Spleen (tissue), 11 donors: ENCODE results near the gene KAT8. TPM values are rescaled to one million over a fixed set of nuclear protein-coding genes. Genes with fewer than 3 reads are reported as not detected.
A peak's percentile ranks its signal among the peaks of the same experiment; 100 is the strongest.
"Not testable (repeated sequence)": the region's sequence is repeated elsewhere in the genome, so short reads cannot be mapped to it uniquely, and the experiment has no call there.

Source experiments
- DNase-seq: peaks from one replicate; pipeline ENCODE4 v3.0.0-alpha.2; 2020
- H3K27ac ChIP-seq, 8 donors: fragments of 200-600 bp; sonication (generic) in 7 of 8; 1 replicate in 4 of 8; 2 replicates in 4 of 8; pipeline versions ENCODE4 v1.5.0 to v1.8.0; 2016 to 2021; ENCODE audit warnings: inconsistent platforms in 4 of 8, mild to moderate bottlenecking in 4 of 8, moderate library complexity in 1 of 8
- H3K27me3 ChIP-seq, 7 donors: fragments of 200-600 bp; sonication (generic) in 6 of 7; replicated peaks in 1 of 7; 1 replicate in 4 of 7; 2 replicates in 3 of 7; pipeline versions ENCODE4 v1.5.0 to v1.8.0; 2016 to 2021; ENCODE audit warnings: inconsistent platforms in 3 of 7, mild to moderate bottlenecking in 1 of 7
- H3K36me3 ChIP-seq, 6 donors: fragments of 200-600 bp; sonication (generic) in 5 of 6; 1 replicate in 4 of 6; 2 replicates in 2 of 6; pipeline versions ENCODE4 v1.5.0 to v1.8.0; 2016 to 2021; ENCODE audit warnings: inconsistent platforms in 2 of 6
- H3K4me1 ChIP-seq, 6 donors: fragments of 200-600 bp; sonication (generic) in 5 of 6; 1 replicate in 3 of 6; 2 replicates in 3 of 6; pipeline versions ENCODE4 v1.5.0 to v1.8.0; 2016 to 2021; ENCODE audit warnings: inconsistent platforms in 3 of 6
- H3K4me3 ChIP-seq, 8 donors: fragments of 200-600 bp; sonication (generic) in 7 of 8; 1 replicate in 4 of 8; 2 replicates in 4 of 8; pipeline versions ENCODE4 v1.5.0 to v1.8.0; 2016 to 2021; ENCODE audit warnings: inconsistent platforms in 4 of 8, mild to moderate bottlenecking in 4 of 8, moderate library complexity in 2 of 8
- H3K9me3 ChIP-seq, 8 donors: fragments of 200-600 bp; sonication (generic) in 7 of 8; 1 replicate in 4 of 8; 2 replicates in 4 of 8; pipeline versions ENCODE4 v1.5.0 to v1.8.0; 2016 to 2021; ENCODE audit warnings: inconsistent platforms in 4 of 8
- POLR2A ChIP-seq, 3 donors: fragments of 450-650 bp; IDR thresholded peaks; one replicate each; pipeline ENCODE4 v1.5.1; 2017; ENCODE audit warnings: antibody characterized with exemption in 3 of 3, mild to moderate bottlenecking in 1 of 3
- POLR2AphosphoS5 ChIP-seq, 3 donors: sonication (generic); formaldehyde crosslinking; IDR thresholded peaks; one replicate each; pipeline ENCODE4 v1.5.1; 2017; ENCODE audit warnings: antibody characterized with exemption in 3 of 3
- WGBS, 5 donors: extraction: QIAGEN DNeasy Blood & Tissue Kit in 3 of 5; methylation state at CpG; one replicate each; pipeline versions ENCODE4 v1.1.5 to v1.1.7; 2013 to 2018; 5-methylcytosine and 5-hydroxymethylcytosine counted together
- intact Hi-C: fragments of 100-400 bp; cut with DNase I; formaldehyde crosslinking; loops from one replicate; pipeline ENCODE4 v1.15.0; 2023; ENCODE audit warnings: low total_unique reads
- polyA plus RNA-seq, 3 donors: library from polyadenylated mRNA; stranded (reverse); fragments of 200-250 nt; gene quantifications; one replicate each; pipeline ENCODE4 v1.2.1, GENCODE V29; 2013
- total RNA-seq, 7 donors: library from RNA; depleted of rRNA in 3 of 7; stranded (reverse); fragments of >200 nt in 3 of 7; fragmentation: NEBNext Ultra II Directional in 4 of 7; extraction: Animal tissue kit (Norgen Biotek cat#: 25700) in 4 of 7; gene quantifications; one replicate each; pipeline versions ENCODE4 v1.1.0 to v1.2.1, GENCODE V29; 2016 to 2021
- TF ChIP-seq, protein P1 (sequence below), 11 experiments: fragments of 200-600 bp in 7 of 11; fragments of 450-650 bp in 4 of 11; sonication (generic) in 4 of 11; IDR thresholded peaks in 8 of 11; conservative IDR thresholded peaks in 3 of 11; 1 replicate in 7 of 11; 2 replicates in 4 of 11; pipeline versions ENCODE4 v1.4.0 to v1.8.0; 2016 to 2021; ENCODE audit warnings: antibody characterized with exemption in 11 of 11, inconsistent platforms in 4 of 11, mild to moderate bottlenecking in 1 of 11
- donor health status: healthy with polysubstance abuse.
- donor health status: DM: no; HTN: no; CAD: no; lungs with moderate emphysema.
- donor health status: DM: no; HTN: no; CAD: no.
- donor health status: Bipolar disorder and iron deficiency.
- donor health status: healthy.
- donor health status: DM: no; HTN: no; CAD: no.
- donor health status: DM: yes; HTN: yes; CAD: no.

The KAT8 gene
- total and polyA plus RNA-seq, 10 donors = 48.7 to 94.8 (median 80.4) TPM

- Histone ChIP-seq H3K27ac (peak overlapping the region; percentile 70 to 95 (median 87)), H3K36me3 (no peaks in the 10 kb centered on the region), H3K4me3 (peak overlapping the region in 7 of 8 donors; percentile 39 to 81 (median 47)), H3K9me3 (no peaks in the 10 kb centered on the region), H3K27me3 (peaks cover 0 to 8% (median 0%) of the 10 kb centered on the region in 7 donors), H3K4me1 (peaks cover 7 to 49% (median 26%) of the 10 kb centered on the region in 6 donors)
- TF ChIP-seq POLR2AphosphoS5 (IDR thresholded peaks at IDR 0.05) (no peak), POLR2A (IDR thresholded peaks at IDR 0.05) (no peak)
- TF ChIP-seq, protein P1, sequence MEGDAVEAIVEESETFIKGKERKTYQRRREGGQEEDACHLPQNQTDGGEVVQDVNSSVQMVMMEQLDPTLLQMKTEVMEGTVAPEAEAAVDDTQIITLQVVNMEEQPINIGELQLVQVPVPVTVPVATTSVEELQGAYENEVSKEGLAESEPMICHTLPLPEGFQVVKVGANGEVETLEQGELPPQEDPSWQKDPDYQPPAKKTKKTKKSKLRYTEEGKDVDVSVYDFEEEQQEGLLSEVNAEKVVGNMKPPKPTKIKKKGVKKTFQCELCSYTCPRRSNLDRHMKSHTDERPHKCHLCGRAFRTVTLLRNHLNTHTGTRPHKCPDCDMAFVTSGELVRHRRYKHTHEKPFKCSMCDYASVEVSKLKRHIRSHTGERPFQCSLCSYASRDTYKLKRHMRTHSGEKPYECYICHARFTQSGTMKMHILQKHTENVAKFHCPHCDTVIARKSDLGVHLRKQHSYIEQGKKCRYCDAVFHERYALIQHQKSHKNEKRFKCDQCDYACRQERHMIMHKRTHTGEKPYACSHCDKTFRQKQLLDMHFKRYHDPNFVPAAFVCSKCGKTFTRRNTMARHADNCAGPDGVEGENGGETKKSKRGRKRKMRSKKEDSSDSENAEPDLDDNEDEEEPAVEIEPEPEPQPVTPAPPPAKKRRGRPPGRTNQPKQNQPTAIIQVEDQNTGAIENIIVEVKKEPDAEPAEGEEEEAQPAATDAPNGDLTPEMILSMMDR (IDR thresholded peaks at IDR 0.05 in 8 of 11, conservative IDR thresholded peaks at IDR 0.05 in 3 of 11) = no peak
- WGBS, 5 donors = 63 to 84% (median 72%) methylated on average over 17 to 22 of the region's 22 CpGs
- DNase-seq = peak; percentile 83
- intact Hi-C loops = loop anchor here (2.0 kb wide), 1 partner anchor 36 kb away; no protein-coding TSS in a partner anchor
These were observed 25.7 kb downstream of the KAT8 start for GRCh38 chr16:31143011-31143693.

GRCh38 chr16:31143694-31144148, 26.3 kb downstream of the KAT8 start:
- no peak for DNase-seq
- Histone ChIP-seq H3K4me1 (peaks cover 7 to 50% (median 23%) of the 10 kb centered on the region in 6 donors), H3K27me3 (peaks cover 0 to 14% (median 0%) of the 10 kb centered on the region in 7 donors), H3K9me3 (no peaks in the 10 kb centered on the region), H3K27ac (no peak overlapping the region), H3K36me3 (no peaks in the 10 kb centered on the region), H3K4me3 (no peak overlapping the region)
- TF ChIP-seq, protein P1 (IDR thresholded peaks at IDR 0.05 in 8 of 11, conservative IDR thresholded peaks at IDR 0.05 in 3 of 11) = no peak
- intact Hi-C loops = loop anchor here (2.0 kb wide), 1 partner anchor 35 kb away; no protein-coding TSS in a partner anchor
- WGBS, 5 donors = 94 to 99% (median 95%) methylated on average over 8 of the region's 8 CpGs

- H3K36me3 ChIP-seq, H3K9me3 ChIP-seq, intact Hi-C loops, H3K27ac ChIP-seq, DNase-seq, H3K4me3 ChIP-seq: not testable (repeated sequence)
- WGBS, 5 donors = 92 to 99% (median 95%) methylated on average over 7 of the region's 7 CpGs
- peaks cover 7 to 44% (median 23%) of the 10 kb centered on the region in 6 donors for H3K4me1 ChIP-seq
- H3K27me3 ChIP-seq = peaks cover 0 to 21% (median 0%) of the 10 kb centered on the region in 7 donors
These were observed 27.0 kb downstream of the KAT8 start for GRCh38 chr16:31144418-31144817.

DNA sequence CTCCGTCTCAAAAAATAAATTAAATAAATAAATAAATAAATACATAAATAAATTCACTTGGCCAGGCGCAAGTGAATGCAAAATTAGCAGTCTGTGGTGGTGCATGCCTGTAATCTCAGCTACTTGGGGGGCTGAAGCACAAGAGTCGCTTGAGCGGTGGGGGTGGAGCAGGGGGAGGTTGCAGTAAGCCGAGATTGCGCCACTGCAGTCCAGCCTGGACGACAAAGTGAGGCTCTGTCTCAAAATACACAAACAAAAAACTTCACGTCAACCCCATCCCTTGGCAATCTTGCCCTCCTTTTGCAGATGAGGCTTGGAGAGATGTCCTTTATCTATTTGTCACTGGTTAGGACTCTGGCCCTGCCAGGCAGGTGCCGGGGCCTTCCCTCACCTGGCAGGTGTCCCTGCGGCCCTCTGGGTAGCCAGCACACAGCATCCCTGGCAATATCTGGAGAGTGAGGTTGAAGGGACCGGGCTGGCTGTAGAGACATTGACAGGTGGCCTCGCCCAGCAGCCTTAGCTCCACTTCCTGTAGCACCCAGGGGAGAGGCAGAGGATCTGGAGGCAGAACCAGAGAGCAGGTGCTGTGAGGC, 28.0 kb downstream of the KAT8 start:
- TF ChIP-seq, protein P1 (IDR thresholded peaks at IDR 0.05 in 8 of 11, conservative IDR thresholded peaks at IDR 0.05 in 3 of 11) = no peak
- TF ChIP-seq POLR2AphosphoS5 (IDR thresholded peaks at IDR 0.05) (no peak), POLR2A (IDR thresholded peaks at IDR 0.05) (no peak)
- H3K27me3 ChIP-seq = peaks cover 0 to 21% (median 0%) of the 10 kb centered on the region in 7 donors
- peaks cover 7 to 49% (median 24%) of the 10 kb centered on the region in 6 donors for H3K4me1 ChIP-seq
- DNase-seq = no peak
- no peak overlapping the region for H3K4me3 ChIP-seq
- H3K9me3 ChIP-seq = no peaks in the 10 kb centered on the region
- intact Hi-C loops = no loop called here
- H3K27ac ChIP-seq = no peak overlapping the region
- WGBS, 5 donors = 71 to 83% (median 80%) methylated on average over 12 of the region's 12 CpGs
- H3K36me3 ChIP-seq = no peaks in the 10 kb centered on the region
